MV-4-11 (cell line): ENCODE results near the gene CEP112.

Experiments used
- DNase-seq: peaks from one replicate; lab custom pipeline; 2025; lab: John Stamatoyannopoulos, UW

The CEP112 gene

DNA sequence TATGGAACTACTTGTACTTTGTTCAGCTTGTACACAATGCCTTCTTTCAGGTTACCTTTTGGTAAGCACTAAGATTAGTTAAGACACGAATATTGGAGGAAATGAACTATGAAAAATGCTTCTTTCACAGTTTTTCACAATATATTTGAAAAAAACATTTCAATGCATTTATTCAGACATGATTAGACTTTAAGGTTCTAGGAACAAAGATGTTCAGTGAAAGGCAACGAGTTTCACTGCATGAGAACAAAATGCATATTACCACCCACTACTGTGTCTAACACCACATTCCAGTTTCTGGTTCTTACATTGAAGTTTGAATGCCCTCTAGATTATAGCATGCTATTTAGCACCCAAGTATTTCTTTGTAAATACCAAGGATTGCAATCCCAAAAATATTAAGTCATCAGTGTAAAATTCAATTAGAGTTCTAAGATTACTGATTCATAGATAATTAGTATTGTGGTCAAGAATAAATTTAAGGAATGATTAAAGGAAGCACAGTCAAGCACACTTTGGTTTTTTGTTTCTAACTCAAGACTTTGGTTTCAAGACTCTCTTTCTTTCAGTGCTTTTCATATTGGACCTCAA is 261.7 kb downstream of the CEP112 start:
- no peak for DNase-seq

DNA sequence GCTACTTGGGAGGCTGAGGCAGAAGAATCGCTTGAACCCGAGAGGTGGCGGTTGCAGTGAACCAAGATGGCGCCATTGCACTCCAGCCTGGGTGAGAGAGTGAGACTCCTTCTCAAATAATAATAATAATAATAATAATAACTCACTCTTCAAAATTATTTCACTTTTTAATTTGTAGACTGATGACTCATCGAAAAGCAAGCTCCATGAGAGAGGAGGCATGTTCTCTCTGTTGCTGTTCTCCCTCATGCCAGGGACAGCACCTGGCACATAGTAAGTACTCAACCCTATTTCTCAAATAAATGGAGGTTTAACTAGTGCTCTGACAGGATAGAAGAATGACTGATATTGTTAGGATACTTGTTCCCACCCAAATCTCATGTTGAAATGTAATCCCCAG is 265.3 kb downstream of the CEP112 start:
- DNase-seq: no peak

DNA sequence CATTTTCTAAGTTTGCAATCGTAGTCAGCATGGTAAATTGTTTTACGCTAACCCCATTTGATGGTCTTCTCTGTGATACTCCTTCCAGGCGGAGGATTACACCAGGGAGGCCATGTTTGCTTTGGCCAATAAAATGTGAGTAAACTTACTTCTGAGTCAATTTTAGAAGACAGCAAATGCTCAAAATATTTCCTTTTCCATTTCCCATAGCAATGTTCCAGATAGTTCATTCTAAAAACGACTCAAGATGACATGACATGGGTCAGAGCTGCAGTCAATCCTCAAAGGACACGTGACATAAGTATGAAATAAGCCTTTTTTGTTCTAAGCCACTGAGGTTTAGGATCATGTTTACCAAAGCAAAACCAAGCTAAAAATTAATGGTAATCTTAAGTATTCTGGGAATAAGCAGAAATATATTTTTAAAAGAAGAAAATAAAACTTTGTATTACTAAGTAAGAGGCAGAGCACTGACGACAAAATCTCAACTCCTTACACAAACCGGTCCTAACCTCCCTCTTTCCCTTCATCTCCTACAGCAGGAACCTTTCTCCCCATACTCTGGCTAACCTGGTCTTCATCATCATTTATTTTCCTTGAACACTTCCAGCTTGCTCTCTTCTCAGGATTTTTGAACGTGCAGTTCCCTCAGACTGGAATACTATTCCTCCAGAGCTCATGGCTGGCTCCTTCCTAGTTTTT is 266.2 kb downstream of the CEP112 start:
- DNase-seq: no peak

DNA sequence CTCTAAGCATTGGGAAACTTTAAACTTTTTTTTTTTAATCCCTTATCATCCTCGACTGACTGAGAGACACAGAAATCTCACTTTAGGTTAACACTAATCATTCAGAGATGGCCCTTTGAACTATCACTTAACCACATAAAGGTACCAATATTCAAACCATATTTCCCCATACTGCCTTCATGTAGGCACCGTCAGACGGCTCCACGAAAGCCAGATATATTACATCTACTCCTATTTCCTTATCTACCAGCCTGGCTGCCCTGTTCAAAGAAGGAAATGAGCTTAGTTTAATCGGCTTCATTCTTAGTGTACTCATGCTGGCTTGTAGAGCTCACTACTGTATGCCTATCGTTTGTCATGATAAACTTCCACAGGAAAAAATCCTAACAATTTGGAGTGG is 270.9 kb downstream of the CEP112 start:
- DNase-seq: no peak

- no peak for DNase-seq
These were observed 273.0 kb downstream of the CEP112 start for GRCh38 chr17:65918916-65919315.

GRCh38 chr17:65918500-65918899 is 273.4 kb downstream of the CEP112 start:
- DNase-seq: no peak

DNA sequence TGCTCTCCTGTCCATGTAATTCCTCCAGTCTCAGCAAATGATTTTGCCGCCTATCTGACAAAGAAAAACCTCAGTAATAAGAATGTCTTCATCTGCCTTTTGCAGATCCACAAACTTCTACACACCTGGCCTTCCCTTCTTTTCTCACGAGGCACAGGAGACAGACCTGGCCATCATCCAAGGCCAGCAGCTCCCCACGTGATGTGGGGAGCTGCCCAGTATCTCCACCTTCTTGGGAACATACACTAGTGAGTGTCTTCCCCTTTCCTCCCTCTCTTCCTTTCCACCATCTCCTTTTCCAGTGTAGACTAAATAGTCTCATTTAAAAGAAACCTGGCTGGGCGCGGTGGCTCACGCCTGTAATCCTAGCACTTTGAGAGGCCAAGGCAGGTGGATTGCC is 274.4 kb downstream of the CEP112 start:
- DNase-seq: no peak

DNA sequence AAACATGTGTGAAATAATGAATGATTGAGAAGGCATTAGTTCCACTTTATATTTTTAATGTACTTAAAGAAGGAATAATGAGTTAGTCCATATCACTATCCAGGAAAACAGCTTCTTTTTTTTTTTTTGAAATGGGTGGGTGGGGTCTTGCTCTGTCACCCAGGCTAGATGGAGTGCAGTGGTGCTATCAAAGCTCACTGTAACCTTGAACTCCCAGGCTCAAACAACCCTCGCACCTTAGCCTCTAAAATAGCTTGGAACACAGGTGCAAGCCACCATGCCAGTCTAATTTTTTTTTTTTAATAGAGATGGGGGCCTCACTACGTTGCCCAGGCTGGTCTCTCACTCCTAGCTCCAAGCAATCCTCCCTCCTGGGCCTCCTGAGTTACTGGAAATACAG is 275.5 kb downstream of the CEP112 start:
- DNase-seq: no peak

DNA sequence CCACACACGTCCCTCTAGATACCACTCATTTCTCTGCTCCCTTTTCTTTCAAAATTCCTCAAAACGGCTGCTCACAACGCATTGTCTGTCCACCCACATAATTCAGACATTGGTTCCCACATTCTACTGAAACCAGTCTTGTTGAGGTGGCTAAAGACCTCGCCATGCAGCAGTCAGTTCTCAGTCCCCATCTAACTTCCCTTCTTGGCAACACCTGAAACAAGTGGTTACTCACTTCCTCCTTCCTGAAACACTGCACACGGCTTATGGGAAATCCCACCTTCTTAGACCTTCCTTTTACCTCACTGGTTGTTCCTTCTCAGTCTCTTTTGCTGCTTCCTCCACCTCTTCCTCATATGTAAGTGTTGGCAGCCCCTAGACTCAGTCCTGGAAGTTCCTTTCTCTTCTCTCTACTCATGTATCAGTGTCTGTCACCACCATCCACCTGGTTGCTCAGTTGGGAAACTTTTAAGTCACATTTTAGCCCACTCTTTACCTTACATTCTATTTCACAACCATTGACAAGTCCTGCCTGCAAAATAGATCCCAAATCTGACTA is 277.1 kb downstream of the CEP112 start:
- peak; percentile 79 for DNase-seq

GRCh38 chr17:65913326-65913850 is 278.5 kb downstream of the CEP112 start:
- DNase-seq: no peak

- DNase-seq: no peak
These were observed 281.1 kb downstream of the CEP112 start for GRCh38 chr17:65910836-65911235.

DNA sequence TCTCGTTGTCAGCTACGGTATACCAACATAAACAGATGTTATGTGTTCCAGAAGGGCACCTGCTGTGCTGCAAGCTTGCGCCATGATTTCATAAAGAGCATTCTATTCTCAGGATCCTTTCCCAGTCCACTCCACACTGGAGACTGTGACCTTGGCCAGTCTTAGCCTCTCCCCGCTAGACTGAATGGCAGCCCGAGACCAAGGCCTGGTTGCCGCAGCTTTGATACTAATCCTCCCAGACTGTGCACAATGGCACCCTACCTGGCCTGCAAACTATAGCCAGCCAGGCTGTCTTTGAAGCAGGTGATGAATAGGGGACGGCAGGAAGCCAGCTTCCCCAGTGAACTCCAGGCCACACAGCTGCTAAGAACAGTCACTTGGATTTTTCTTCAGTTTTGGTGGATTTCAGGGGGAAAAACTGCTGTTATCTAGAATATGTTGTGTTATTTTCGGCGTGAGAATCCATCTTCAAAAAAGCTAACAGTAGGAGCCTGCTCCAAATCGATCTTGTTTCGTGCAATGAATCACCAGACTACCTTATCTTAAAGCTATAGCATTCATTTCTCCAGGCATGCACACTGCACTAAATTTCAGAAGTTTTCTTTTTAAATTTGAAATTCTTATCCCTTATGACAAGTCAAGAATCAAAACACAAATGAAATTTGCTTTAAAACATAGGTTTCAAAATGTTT is 289.0 kb downstream of the CEP112 start:
- no peak for DNase-seq

GRCh38 chr17:65902155-65902554 is 289.8 kb downstream of the CEP112 start:
- DNase-seq: no peak

DNA sequence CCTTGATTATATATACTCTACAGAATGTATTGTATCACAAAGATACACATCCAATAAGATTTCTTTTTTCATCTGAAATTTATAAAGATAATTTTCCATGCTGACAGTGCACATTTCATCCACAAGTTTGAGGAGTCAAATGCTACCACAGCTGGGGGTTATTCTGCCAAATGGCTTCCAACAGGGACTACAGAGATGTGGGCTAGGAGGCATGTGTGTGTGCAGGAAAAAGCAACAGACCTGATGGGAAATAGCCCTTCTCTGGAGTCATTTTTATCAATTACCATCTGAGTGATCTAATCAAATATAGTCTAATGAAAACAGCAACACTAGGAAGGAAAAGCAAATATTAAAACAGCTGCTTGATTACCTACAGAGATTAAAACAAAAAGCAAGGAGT is 290.5 kb downstream of the CEP112 start:
- DNase-seq: no peak

- no peak for DNase-seq
These were observed 291.7 kb downstream of the CEP112 start for GRCh38 chr17:65900216-65900615.

DNA sequence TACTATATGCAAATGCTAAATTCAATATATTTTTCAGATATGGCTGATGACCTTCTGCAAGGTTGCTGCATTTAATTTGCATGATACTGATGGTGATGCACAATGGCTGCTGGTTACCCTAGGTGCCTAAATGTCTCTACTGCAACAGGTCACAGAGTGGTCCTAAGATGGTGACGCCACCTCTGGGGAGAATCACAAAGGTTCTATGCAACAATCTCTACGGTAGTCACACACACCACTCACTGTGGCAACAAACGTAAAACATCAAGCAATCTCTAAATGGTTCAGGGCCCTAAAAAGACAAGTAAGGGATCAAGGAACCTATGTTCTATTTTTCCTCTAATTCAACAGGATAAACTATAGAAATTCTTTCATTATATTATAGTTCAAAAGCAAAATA is 293.3 kb downstream of the CEP112 start:
- no peak for DNase-seq

GRCh38 chr17:65896889-65897288 is 295.0 kb downstream of the CEP112 start:
- DNase-seq: no peak

- no peak for DNase-seq
These were observed 296.0 kb downstream of the CEP112 start for GRCh38 chr17:65895969-65896368.

GRCh38 chr17:65893692-65894279 is 298.1 kb downstream of the CEP112 start:
- DNase-seq: no peak

- no peak for DNase-seq
These were observed 299.0 kb downstream of the CEP112 start for GRCh38 chr17:65892912-65893377.

DNA sequence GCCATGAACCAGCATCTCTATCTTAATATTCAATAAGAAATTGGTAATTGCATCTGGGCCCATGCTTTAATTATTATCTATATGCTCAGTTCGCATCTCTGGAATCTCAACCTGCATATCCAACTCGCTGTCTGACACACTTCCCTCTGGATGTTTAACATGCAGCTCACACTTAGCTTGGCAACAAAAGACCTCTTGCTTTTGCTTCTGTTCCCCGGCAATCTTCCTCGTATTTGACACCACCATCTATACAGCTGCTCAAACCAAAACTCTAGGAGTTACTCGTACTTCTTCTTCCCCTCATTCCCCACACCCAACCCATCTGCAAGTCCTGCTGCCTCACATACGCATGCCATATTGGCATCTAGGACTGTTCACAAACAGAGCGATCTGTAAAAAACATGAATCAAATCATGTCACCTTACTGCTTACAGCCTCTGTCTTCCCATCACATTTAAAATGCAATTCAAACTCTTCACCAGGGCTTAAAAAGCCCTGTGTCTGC is 300.6 kb downstream of the CEP112 start:
- DNase-seq: no peak

- DNase-seq: no peak
These were observed 303.3 kb downstream of the CEP112 start for GRCh38 chr17:65888649-65889048.
